GM13977 (cell line): ENCODE measurements around the gene PCDHA11.

Experiments used
- DNase-seq: peaks from one replicate; pipeline ENCODE4 v3.0.0; 2012; ENCODE audit warnings: low spot score
- in situ Hi-C: fragments of 300-500 bp; cut with MboI; formaldehyde crosslinking; loops from one replicate; pipeline ENCODE4 v1.12.0; 2022; ENCODE audit warnings: low sequenced_read_pairs, low pct_unique_long_range_greater_than_20kb, mixed read lengths, inconsistent platforms; ENCODE audit not compliant: unreplicated experiment
- TF ChIP-seq, protein P1 (sequence below): IDR thresholded peaks from 2 replicates; pipeline ENCODE4 v1.5.1; 2012; ENCODE audit warnings: mild to moderate bottlenecking, control low read depth; ENCODE audit not compliant: insufficient read depth; ENCODE audit errors: extremely low read depth, missing control alignments

PCDHA11 gene

GRCh38 chr5:140881889-140882590 lies 13.3 kb downstream of the PCDHA11 start, which contains the start of gene PCDHA13:
TSS of gene PCDHA13 (plus strand) at chr5:140882124. CDS start at chr5:140882269, 145 bp downstream.
- in situ Hi-C loops: no loop called here
- peak; percentile 5 for DNase-seq

DNA sequence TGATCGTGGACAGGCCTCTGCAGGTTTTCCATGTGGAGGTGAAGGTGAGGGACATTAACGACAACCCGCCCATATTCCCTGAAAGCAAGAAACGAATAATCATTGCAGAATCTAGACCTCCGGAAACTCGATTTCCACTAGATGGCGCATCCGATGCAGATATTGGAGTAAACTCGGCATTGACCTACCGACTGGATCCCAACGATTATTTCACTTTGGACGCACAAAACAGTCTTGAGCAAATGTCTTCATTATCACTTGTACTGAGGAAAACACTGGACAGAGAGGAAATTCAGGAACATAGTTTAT lies 13.8 kb downstream of the PCDHA11 start:
- TF ChIP-seq, protein P1, sequence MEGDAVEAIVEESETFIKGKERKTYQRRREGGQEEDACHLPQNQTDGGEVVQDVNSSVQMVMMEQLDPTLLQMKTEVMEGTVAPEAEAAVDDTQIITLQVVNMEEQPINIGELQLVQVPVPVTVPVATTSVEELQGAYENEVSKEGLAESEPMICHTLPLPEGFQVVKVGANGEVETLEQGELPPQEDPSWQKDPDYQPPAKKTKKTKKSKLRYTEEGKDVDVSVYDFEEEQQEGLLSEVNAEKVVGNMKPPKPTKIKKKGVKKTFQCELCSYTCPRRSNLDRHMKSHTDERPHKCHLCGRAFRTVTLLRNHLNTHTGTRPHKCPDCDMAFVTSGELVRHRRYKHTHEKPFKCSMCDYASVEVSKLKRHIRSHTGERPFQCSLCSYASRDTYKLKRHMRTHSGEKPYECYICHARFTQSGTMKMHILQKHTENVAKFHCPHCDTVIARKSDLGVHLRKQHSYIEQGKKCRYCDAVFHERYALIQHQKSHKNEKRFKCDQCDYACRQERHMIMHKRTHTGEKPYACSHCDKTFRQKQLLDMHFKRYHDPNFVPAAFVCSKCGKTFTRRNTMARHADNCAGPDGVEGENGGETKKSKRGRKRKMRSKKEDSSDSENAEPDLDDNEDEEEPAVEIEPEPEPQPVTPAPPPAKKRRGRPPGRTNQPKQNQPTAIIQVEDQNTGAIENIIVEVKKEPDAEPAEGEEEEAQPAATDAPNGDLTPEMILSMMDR: no peak
- in situ Hi-C loops: no loop called here
- peak; percentile 10 for DNase-seq

More at GRCh38 chr5:140881889-140882590, 13.3 kb downstream of the PCDHA11 start, which contains the start of gene PCDHA13:
- TF ChIP-seq, protein P1: no peak

DNA sequence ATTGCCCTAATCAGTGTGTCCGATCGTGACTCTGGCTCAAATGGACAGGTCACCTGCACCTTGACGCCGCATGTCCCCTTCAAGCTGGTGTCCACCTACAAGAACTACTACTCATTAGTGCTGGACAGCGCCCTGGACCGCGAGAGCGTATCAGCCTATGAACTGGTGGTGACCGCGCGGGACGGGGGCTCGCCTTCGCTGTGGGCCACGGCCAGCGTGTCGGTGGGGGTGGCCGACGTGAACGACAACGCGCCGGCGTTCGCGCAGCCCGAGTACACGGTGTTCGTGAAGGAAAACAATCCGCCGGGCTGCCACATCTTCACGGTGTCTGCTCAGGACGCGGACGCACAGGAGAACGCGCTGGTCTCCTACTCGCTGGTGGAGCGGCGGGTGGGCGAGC lies 14.6 kb downstream of the PCDHA11 start:
- DNase-seq: peak; percentile 7
- in situ Hi-C loops: no loop called here
- TF ChIP-seq, protein P1: no peak

DNA sequence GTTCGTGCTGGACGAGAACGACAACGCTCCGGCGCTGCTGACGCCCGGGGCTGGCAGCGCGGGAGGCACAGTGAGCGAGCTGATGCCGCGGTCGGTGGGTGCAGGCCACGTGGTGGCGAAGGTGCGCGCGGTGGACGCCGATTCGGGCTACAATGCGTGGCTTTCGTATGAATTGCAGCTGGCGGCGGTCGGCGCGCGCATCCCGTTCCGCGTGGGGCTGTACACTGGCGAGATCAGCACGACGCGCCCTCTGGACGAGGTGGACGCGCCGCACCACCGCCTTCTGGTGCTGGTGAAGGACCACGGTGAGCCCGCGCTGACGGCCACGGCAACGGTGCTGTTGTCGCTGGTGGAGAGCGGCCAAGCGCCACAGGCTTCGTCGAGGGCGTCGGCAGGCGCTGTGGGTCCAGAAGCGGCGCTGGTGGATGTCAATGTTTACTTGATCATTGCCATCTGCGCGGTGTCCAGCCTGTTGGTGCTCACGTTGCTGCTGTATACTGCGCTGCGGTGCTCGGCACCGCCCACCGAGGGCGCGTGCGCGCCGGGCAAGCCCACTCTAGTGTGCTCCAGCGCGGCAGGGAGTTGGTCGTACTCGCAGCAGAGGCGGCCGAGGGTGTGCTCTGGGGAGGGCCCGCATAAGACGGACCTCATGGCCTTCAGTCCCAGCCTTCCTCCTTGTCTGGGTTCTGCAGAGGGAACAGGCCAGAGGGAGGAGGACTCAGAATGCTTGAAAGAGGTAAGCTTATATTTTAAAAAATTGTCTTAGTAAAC lies 15.4 kb downstream of the PCDHA11 start:
- in situ Hi-C loops: no loop called here
- peak; percentile 5 for DNase-seq
- TF ChIP-seq, protein P1: no peak

DNA sequence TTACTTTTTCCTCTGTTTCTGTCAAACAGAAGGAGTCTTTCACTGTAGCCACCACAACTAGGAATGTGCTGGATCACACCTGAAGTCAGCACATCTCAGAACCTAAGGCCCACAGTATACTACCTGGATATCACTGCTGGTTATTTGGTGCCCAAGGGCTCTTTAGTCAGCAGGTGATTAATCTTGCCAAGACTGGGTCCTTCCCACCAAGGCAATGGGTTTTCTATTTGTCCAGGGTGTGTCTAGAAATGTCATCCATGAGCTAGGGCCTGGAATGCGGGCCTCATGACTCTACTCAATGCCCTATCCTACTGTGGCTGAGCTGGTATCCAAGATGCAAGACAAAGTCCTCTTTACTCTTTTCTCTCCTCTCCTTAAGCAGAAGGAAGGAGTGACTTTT lies 47.6 kb downstream of the PCDHA11 start:
- in situ Hi-C loops: no loop called here

More for the DNA sequence above, 47.6 kb downstream of the PCDHA11 start:
- no peak for DNase-seq
- TF ChIP-seq, protein P1: no peak
